Stromal cell of bone marrow (primary cell): ENCODE data around the gene WDFY4.

Source experiments
- DNase-seq: peaks from one replicate; pipeline ENCODE4 v3.0.0-alpha.2; 2012; ENCODE audit warnings: low read depth

Gene WDFY4

GRCh38 chr10:48792687-48793096, 108.0 kb downstream of the WDFY4 start:
- peak; percentile 61 for DNase-seq

DNA sequence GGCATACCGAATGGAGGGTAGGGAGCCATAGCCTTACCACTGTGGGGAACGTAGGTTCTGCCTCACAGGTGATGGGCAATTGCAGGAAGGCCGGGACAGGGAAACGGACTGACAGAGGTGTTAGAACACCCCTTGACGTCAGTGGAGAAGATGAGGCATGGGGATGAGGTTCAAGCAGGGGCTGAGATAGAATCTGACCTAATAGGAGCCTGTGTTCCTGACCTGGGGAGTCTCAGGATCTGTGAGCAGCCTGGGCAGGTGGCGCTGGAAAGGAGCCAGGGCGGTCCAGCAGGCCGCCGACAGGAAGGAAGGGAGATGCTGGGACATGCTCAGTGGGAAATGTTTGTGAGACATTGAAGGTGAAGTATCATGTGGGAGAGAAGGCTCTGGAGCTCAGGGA, 109.4 kb downstream of the WDFY4 start:
- DNase-seq, result no peak

DNA sequence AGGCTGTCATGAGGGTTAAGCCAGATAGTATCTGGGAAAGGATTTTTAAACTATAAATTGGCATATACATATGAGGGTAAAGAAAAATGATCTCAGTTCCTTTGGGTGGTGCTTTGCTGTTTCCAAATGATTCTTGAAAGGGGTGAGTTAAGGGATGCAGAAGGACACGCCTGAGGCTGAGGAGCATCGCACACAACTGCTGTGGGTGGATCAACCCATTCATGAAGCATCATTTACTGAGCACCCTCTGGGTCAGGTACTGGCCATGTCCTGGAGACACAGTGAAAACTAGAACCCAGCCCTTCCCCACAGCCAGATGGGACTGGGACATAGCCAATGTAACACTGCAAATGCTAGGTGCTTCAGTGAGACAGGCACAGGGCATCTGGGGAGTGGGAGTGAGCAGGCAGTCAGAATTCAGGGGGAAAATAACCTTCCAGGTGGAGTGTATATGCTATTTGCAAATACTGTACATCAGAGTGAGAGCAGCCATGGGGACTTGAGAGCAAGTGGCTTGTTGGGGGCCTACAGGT, 112.1 kb downstream of the WDFY4 start:
- no peak for DNase-seq

DNA sequence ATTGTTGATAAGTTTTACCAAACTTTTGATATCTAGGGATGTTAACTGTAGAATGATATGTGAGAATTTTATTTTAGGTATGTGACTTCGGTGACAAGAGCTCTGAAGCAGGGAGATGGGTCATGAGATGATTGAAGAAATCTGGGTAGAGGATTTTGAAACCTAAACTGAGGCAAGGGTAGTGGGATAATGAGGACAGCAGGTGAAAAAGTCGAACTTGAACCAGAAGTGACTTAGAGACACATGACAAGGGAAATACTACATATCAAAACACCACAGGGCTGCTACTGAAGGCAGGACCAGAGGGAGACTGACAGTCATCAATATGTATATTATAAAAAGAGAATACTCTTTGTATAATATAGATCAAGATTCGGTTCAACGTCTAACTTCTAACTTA, 113.2 kb downstream of the WDFY4 start:
- no peak for DNase-seq

DNA sequence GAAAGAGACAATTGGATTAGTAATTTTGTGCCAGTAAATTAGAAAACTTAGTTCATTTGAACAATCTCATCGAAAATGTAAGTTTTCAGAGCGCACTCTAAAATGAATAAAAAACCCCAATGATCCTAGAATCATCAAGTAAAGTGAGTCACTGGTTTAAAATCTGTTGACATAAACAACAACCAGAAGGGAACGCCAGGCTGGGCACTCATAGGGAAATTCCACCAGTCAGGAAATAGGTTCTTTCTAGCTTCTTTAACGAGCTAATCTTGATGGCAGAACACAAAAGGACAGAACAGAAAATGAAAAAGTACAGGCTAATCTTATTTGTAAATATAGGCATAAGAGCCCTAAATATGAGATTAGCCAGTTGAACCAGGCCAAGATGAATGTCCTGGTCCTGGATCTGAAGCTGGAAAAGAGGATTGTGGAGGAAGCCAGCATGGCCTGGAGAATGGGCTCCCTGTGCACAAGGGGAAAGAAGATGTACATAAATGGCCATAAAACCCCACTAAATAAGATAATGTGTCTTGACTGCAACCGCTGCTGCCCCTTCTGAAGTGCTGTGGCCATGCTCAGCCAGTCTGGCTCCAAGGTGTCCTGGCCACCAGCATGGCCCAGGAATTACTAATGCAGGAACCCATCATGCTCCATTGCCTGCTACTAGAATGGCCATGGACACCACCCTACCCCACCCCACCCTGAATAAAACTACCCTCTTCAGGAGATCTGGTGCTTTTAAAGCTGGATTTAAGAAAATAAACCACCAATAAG, 114.0 kb downstream of the WDFY4 start:
- DNase-seq, result no peak

DNA sequence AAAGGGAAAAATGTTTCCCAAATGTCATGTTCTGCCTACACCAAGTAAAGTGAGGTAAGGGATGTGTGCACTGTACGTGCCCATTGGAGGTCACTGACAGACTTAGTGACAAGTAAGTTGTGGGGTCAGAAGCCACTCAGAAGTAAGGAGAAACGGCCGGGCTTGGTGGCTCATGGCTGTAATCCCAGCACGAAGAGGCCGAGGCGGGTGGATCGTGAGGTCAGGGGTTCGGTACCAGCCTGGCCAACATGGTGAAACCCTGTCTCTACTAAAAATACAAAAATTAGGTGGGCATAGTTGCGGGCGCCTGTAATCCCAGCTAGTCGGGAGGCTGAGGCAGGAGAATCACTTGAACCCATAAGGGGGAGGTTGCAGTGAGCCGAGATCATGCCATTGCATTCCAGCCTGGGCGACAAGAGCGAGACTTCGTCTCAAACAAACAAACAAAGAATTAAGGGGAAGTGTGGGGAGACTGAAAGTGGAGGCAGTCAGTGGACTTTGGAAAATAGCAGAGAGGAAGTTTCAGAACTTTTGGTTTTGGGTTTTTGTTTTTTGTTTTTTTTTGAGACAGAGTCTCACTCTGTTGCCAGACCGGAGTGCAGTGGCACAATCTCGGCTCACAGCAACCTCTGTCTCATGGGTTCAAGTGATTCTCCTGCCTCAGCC, 114.8 kb downstream of the WDFY4 start:
- no peak for DNase-seq

DNA sequence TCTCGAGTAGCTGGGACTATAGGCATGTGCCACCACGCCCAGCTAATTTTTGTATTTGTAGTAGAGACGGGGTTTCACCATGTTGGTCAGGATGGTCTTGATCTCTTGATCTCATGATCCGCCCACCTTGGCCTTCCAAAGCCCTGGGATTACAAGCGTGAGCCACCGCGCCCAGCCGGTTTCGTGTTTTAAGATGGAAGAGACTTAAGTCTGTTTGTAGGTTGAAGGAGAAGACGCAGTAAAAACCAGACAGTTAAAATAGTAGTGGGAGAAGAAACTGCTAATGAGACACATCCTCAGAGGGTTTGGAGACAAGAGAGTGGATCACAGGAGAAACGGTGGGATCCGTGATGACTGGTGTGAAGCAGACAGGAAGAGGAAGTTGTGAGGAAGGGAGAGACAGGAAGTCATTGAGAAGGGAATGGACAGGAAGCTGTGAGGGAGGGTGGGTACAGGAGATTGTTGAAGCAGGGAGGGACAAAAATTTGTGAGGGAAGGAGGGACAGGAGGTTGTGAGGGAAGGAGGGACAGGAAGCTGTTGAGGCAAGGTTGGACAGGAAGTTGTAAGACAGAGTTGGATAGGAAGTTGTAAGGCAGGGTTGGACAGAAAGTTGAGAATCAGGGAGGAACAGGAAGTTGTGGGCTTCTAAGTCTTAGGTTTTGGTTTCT, 115.5 kb downstream of the WDFY4 start:
- DNase-seq, result no peak

DNA sequence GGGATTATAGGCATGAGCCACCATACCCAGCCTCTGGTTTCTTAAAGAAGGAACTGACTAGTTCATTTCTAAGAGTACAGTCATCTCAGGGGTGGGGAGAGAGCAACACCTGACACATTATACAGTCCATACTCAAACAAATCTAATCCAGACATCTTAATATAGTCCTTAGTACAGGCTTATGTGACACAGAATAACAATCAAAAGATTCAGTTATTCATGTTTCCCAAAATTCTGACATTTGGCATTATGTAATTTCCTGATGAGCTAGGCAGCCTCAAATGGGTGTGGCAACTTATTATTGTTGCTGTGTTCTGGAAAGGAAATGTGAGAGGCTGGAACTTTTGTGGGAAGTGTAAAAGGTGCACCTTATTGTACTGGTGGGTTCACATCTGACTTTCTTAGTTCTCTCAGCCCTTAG, 116.3 kb downstream of the WDFY4 start:
- DNase-seq, result no peak

- DNase-seq, result no peak
These were observed 118.0 kb downstream of the WDFY4 start for GRCh38 chr10:48802611-48803071.

DNA sequence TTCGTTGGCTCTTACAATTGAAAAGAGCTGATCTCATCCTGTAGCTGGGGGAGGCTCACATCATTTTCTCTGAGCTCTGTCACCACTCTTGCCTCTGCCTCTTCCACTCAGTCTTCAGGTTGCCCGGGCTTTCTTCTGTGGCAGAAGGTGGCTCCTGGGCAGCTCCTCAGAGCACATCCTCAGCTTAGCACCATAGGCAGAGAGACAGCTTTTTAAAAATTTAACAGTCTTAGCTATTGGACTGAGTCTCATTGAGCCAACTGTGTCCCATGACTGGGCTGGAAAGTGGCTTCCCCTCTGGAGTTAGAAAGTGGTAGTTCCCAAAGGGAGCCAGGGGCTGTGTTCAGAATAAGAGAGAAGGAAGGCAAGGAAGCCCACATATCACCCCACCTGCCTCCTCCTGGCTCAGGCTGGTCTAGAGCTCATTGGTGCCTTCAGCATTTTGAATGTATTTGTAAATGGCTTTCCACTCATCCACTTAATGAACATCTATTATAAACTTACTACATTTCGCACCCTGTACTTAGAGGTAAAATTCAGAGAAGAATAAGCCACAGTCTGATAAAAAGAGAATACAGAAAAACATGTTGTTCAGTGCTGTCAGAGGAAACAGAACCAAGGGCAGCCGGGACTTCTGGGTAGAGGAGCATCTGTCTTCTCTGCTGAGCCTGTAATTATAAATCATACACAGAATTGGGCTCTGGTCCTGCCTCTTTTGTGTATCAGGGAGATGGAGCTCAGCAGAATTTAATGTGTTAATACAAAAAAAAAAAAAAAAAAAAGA, 119.3 kb downstream of the WDFY4 start:
- no peak for DNase-seq

GRCh38 chr10:48804740-48805182, 120.1 kb downstream of the WDFY4 start:
- DNase-seq, result no peak

GRCh38 chr10:48805411-48805810, 120.7 kb downstream of the WDFY4 start:
- no peak for DNase-seq

GRCh38 chr10:48805848-48806247, 121.2 kb downstream of the WDFY4 start:
- DNase-seq, result no peak

DNA sequence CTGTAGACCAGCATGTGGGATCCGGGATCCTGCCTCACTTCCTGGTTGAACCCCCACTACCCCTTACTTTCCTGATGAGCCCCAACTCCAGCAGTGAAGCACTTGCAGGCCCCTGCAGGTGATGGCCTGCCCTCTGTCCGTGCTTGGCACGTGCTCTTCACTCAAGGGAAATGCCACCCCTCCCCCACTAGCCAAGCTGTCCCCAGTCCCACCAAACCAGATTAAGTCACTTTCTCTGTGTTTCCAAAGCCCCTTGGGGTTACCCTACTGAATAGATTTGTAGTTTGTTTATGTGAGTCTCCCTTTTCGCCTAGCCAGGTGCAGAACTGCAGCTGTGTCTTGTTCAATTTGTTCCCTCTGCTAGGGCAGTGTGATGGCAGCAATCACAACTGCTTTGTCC, 121.7 kb downstream of the WDFY4 start:
- no peak for DNase-seq

DNA sequence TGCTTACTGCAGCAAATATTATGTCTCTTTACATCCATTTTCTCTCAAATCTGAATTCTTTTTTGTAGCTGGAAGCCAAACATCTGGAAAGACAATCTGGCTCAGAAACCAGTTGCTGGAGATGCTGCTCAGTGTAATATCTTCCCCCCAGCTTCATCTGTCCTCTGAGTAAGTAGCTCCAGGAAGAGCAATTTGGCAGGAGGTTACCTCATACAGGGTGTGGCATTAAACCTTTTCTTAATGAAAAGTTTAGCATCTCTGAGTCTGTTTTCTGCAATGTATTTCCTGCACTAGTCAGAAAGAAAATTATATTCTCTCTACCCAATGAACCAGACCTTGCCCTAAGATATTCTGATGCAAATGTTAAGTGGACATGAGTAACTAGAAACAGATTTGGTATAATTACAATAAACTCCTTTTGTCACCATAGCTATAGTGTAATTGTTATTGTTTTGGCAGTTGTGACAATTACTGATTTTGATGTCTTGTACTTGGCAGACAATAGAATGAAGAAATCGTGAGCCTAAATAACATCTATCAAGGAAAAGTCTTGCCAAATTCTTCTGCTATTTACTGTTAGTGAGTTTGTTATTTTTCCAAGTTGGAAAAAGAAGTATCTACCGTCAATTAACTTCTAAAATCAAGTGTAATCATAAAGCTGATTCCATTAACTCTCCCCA, 123.3 kb downstream of the WDFY4 start:
- no peak for DNase-seq

GRCh38 chr10:48809261-48809660, 124.6 kb downstream of the WDFY4 start:
- no peak for DNase-seq

DNA sequence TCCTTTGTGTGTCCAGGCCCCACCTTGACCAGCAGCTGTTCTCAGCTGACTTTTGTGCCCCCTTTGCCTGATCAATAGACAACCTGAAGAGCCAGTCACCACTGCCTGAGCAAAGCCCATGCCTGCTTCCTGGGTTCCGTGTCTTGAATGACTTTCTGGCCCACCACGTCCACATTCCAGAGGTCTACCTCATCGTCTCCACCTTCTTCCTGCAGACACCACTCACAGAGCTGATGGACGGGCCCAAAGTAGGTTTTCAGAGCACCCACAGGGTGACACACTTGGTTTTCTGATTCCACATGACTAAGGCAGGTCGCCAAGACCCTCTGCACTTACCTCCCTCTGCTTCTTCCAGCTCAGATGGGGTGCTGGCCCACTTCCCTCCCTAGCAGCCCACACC, 126.8 kb downstream of the WDFY4 start:
- DNase-seq, result no peak

DNA sequence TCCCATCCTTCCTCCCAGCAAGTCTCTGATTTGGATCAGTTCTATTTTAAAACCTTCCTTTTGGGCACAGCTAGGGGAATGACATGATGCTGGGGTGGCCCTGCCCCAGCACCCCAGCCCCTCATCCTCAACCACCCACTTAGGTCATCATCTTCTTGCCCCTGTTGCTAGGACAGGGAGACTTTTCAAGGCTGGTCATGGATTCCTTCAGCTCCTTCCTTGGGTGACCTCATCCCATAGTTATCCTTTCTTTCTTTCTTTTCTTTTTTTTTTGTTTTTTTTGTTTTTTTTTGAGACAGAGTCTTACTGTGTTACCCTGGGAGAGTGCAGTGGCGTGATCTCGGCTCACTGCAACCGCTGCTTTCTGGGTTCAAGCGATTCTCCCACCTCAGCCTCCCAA, 127.2 kb downstream of the WDFY4 start:
- no peak for DNase-seq

- no peak for DNase-seq
These were observed 128.6 kb downstream of the WDFY4 start for GRCh38 chr10:48813291-48813690.

GRCh38 chr10:48813825-48814224, 129.2 kb downstream of the WDFY4 start:
- DNase-seq, result no peak

DNA sequence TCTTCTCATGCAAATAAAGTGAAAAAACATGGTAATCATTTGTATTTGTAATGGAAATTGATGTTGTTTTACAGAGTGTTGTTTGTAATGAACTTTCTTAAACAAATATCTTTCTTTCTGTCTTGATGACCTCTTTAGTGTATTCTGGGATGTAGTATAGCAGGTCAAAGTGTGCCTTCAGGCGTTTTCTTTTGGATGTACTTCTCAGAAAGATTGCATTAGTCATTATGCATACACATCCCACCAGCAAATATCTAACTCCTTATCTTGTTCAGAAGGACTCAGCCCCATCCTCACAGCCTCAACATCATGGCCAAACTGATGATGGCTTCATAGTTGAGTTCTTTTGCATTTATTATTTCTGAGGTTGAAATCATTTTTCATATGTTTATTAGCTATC, 130.3 kb downstream of the WDFY4 start:
- DNase-seq, result no peak
